Hepatic stellate cell (primary cell): ENCODE measurements around the gene SLC38A2.

Experiments used
- DNase-seq: peaks from one replicate; pipeline ENCODE4 v3.0.0; 2011; ENCODE audit warnings: low spot score

The SLC38A2 gene

GRCh38 chr12:46374310-46374709 is 1.7 kb upstream of the SLC38A2 start:
- DNase-seq, result no peak

- DNase-seq, result no peak
Observed at GRCh38 chr12:46373301-46374296, 1.0 kb upstream of the SLC38A2 start.

- DNase-seq, result no peak
Observed at GRCh38 chr12:46371718-46372543, 642 bp downstream of the SLC38A2 start.

- DNase-seq, result peak; percentile 85
Observed at GRCh38 chr12:46370792-46371717, 1.5 kb downstream of the SLC38A2 start.

- no peak for DNase-seq
Observed at GRCh38 chr12:46370380-46370734, 2.2 kb downstream of the SLC38A2 start.

GRCh38 chr12:46369474-46370379 is 2.8 kb downstream of the SLC38A2 start:
- no peak for DNase-seq

- no peak for DNase-seq
Observed at GRCh38 chr12:46369095-46369473, 3.5 kb downstream of the SLC38A2 start.

DNA sequence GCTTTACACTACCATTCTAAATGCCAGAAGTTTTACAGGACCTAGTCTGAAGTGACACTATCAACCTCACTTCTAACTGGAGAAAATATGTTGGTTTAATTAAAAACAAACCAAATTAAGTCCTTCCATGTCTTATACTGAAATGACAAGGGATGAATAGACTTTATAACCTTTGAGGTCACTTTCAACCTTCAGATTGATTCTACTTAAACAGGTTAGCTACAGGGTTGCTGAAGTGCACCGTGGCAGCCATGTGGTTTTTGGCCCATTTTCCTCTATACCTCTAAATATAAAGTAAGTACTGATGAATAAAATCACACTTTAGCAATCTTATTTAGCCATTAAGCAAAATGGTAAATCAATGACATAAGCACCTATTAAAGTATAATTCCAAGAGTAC is 3.9 kb downstream of the SLC38A2 start:
- DNase-seq, result no peak

DNA sequence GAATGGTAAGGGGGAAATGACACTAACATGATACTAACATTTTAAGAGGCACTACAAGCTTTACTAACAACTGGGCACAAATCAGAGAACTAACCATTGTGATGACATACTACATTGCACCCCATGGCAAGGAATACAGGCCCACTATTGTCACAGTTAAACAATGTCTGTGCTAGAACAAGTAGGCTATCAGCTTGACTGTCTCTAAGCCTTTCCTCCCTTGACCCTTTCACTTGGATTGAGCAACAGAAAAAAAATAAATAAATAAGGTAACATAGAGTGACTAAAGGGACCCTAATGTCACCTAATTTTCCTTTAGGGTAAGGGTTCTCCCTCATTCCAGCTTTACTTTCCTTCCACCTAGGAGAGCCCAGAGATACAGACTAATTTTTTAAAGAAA is 4.4 kb downstream of the SLC38A2 start:
- DNase-seq, result no peak

DNA sequence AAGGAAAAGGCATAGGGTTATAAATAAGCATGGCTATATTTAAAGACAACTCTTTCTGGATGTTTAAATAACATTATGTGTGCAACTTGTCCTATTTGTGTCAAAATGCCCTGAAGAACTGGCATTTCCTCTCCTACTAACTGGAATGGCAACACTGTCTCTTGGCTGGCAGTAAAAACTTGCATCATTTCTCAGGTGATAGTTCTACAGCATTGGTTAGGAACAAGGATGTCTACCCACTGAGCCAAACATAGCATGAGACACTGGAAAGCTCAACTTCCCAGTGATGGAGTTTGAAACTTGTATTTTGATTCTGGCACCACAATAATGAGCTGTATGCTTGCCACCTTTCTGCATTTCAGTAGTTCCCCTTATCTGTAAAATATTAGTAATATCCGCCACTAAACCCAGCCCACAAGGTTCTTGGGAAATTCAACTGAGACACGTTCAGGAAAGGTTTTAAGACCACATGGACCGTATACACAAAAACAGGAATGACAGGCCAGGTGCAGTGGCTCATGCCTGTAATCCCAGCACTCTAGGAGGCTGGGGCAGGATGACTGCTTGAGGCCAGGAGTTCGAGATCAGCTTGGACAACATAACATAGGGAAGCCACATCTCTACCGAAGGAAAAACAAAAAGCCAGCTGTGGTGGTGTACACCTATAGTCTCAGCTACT is 5.1 kb downstream of the SLC38A2 start:
- no peak for DNase-seq

DNA sequence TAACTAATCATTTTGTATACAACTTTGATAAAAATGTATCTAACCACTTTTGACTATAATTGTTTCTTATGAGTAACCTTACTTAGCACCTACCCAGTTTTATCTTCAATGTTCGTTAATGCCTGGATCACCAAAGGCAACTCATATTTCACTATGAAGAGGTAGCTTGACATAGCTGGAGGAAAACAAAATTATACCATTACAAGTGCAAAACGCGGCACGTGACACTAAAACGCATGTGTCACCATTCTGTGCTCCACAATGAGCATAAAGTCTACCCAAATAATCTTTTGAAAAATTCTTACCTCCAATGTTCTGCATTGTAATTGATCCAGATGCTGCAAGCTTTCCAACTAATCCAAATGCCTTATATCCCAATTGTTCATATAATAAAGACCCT is 5.8 kb downstream of the SLC38A2 start:
- DNase-seq, result no peak

DNA sequence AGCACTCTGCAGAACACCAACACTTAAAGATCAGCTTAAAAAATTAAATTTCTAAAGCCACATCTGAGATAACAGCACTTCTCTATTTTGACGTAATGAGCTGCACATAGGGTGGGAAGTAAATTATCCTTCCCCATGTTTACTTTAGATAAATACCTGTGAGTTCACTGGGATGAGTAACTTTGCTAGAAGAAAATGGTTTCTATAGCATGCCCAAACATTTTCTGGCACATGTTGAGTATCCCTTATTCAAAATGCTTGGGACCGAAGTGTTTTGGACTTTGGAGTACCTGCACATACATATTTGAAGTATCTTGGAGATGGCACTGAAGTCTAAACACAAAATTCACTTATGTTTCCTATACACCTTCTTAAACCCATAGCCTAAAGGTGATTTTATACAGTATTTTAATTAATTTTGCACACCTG is 6.6 kb downstream of the SLC38A2 start:
- DNase-seq, result no peak

GRCh38 chr12:46364777-46365580 is 7.6 kb downstream of the SLC38A2 start:
- no peak for DNase-seq

DNA sequence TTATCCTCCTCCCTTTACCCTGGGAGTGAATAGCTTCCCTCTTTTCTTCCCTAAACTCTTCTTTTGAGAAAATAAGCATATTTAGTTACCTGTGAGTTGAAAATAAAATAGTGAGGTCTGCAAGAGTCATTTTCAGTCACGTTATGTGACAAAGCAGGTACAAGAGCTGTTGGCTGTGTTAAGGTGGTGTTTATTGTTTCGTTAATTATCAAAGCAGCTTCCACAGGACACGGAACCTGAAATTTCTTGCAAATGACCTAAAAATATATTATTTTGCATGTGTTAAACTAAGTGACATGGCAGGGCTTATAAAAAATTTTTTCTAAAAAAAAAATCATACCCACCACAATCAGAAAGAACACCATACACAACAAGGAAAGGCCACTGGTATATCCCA is 8.3 kb downstream of the SLC38A2 start:
- no peak for DNase-seq

- DNase-seq, result no peak
Observed at GRCh38 chr12:46363582-46364299, 8.8 kb downstream of the SLC38A2 start.

GRCh38 chr12:46362895-46363581 is 9.5 kb downstream of the SLC38A2 start:
- no peak for DNase-seq

DNA sequence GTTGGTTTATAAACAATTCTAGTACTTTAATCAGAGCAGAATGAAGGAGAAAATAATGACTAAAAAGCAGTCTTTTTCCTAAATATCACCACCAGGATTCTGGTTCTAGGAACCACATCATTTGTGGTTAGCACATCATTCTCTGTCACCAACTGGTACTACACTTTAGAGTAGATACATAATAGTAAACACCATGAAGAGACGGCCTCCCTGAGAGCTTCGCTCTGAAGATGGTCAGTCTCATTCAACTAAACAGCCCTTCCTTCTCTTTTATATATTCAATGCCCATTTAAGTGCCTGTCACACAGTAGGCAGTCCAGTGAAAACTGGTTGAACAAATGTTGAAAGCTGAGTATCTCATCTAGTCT is 10.9 kb downstream of the SLC38A2 start:
- DNase-seq, result no peak
